Neural progenitor cell (in vitro differentiated cells): ENCODE data around the gene FEM1B. TPM values are rescaled to one million over a fixed set of nuclear protein-coding genes. Genes with fewer than 3 reads are reported as not detected.

Experiments used
- DNase-seq: peaks from one replicate; pipeline ENCODE4 v3.0.0-alpha.2; 2016; ENCODE audit warnings: low spot score
- H2AFZ ChIP-seq: fragments of 200-600 bp; sonication (generic); replicated peaks from 2 replicates; pipeline ENCODE4 v1.6.1; 2016; ENCODE audit warnings: antibody characterized with exemption
- H3F3A ChIP-seq: fragments of 200-600 bp; sonication (generic); 2 replicates; pipeline ENCODE4 v1.6.1; 2016; ENCODE audit warnings: antibody characterized with exemption, low read depth
- H3K27ac ChIP-seq: fragments of 200-600 bp; sonication (generic); 2 replicates; pipeline ENCODE4 v1.5.1; 2016; ENCODE audit warnings: mild to moderate bottlenecking
- H3K27me3 ChIP-seq: fragments of 200-600 bp; sonication (generic); 2 replicates; pipeline ENCODE4 v1.6.1; 2016; ENCODE audit warnings: mild to moderate bottlenecking, moderate library complexity
- H3K36me3 ChIP-seq: fragments of 200-600 bp; sonication (generic); 2 replicates; pipeline ENCODE4 v1.5.1; 2016
- H3K4me1 ChIP-seq: fragments of 200-600 bp; sonication (generic); 2 replicates; pipeline ENCODE4 v1.6.1; 2016; ENCODE audit warnings: mixed run types
- H3K4me2 ChIP-seq: fragments of 200-600 bp; sonication (generic); 2 replicates; pipeline ENCODE4 v1.6.1; 2016
- H3K4me3 ChIP-seq: fragments of 200-600 bp; sonication (generic); 2 replicates; pipeline ENCODE4 v1.5.1; 2016
- H3K79me2 ChIP-seq: fragments of 200-600 bp; sonication (generic); 2 replicates; pipeline ENCODE4 v1.6.1; 2016; ENCODE audit warnings: low read depth
- H3K9ac ChIP-seq: fragments of 200-600 bp; sonication (generic); 2 replicates; pipeline ENCODE4 v1.6.1; 2016
- H3K9me3 ChIP-seq: fragments of 200-600 bp; sonication (generic); 2 replicates; pipeline ENCODE4 v1.5.1; 2016; ENCODE audit warnings: low read depth
- H4K20me1 ChIP-seq: fragments of 200-600 bp; sonication (generic); 2 replicates; pipeline ENCODE4 v1.6.1; 2016; ENCODE audit warnings: low read depth
- H3K27ac Mint-ChIP-seq: 3 replicates; pipeline ENCODE4 v1.8.0; 2021; ENCODE audit warnings: mixed read lengths
- H3K27me3 Mint-ChIP-seq: 2 replicates; pipeline ENCODE4 v1.8.0; 2022; ENCODE audit warnings: low read depth, mild to moderate bottlenecking, inconsistent platforms, moderate library complexity, mixed read lengths; ENCODE audit not compliant: insufficient read depth
- H3K36me3 Mint-ChIP-seq: 3 replicates; pipeline ENCODE4 v1.8.0; 2021; ENCODE audit warnings: mixed read lengths
- H3K4me1 Mint-ChIP-seq: 3 replicates; pipeline ENCODE4 v1.8.0; 2021; ENCODE audit warnings: mixed read lengths
- H3K4me3 Mint-ChIP-seq: 3 replicates; pipeline ENCODE4 v1.8.0; 2021; ENCODE audit warnings: mild to moderate bottlenecking, moderate library complexity, mixed read lengths
- H3K9me3 Mint-ChIP-seq: 3 replicates; pipeline ENCODE4 v1.8.0; 2020; ENCODE audit warnings: mixed read lengths
- CTCF ChIP-seq: fragments of 200-600 bp; sonication (generic); IDR thresholded peaks from 2 replicates; pipeline ENCODE4 v1.5.1; 2017; ENCODE audit warnings: antibody characterized with exemption, mild to moderate bottlenecking
- EZH2 ChIP-seq: fragments of 200-600 bp; sonication (generic); IDR thresholded peaks from 2 replicates; pipeline ENCODE4 v1.6.1; 2017; ENCODE audit warnings: antibody characterized with exemption, mild to moderate bottlenecking, moderate library complexity
- EZH2phosphoT487 ChIP-seq: fragments of 200-600 bp; sonication (generic); IDR thresholded peaks from 2 replicates; pipeline ENCODE4 v1.6.1; 2017; ENCODE audit warnings: antibody characterized with exemption
- total RNA-seq: library from RNA; depleted of rRNA; stranded (reverse); fragments of >200 nt; gene quantifications from 2 replicates; pipeline ENCODE4 v1.2.3, GENCODE V29; 2015; ENCODE audit warnings: low replicate concordance

Gene FEM1B
- total RNA-seq, 1 donor from 2014 or later, result 80.0 TPM

GRCh38 chr15:68310804-68311463, 33.4 kb downstream of the FEM1B start:
- Mint-ChIP-seq H3K4me3 (no peak overlapping the region), H3K36me3 (no peaks in the 10 kb centered on the region), H3K27ac (no peak overlapping the region), H3K4me1 (peaks cover 41% of the 10 kb centered on the region), H3K9me3 (no peaks in the 10 kb centered on the region), H3K27me3 (peaks cover 11% of the 10 kb centered on the region)
- H4K20me1 ChIP-seq, result no peaks in the 10 kb centered on the region
- peaks cover 27% of the 10 kb centered on the region for H3F3A ChIP-seq
- no peak overlapping the region for H3K4me3 ChIP-seq
- no peaks in the 10 kb centered on the region for H3K9me3 ChIP-seq
- H3K4me2 ChIP-seq, result no peak overlapping the region
- DNase-seq, result no peak
- no peak overlapping the region for H3K9ac ChIP-seq
- peaks cover 24% of the 10 kb centered on the region for H3K4me1 ChIP-seq
- H3K36me3 ChIP-seq, result no peaks in the 10 kb centered on the region
- no peaks in the 10 kb centered on the region for H3K79me2 ChIP-seq
- H2AFZ ChIP-seq, result no peak overlapping the region
- no peaks in the 10 kb centered on the region for H3K27me3 ChIP-seq
- TF ChIP-seq CTCF (no peak), EZH2 (no peak), EZH2phosphoT487 (no peak)
- H3K27ac ChIP-seq, result no peak overlapping the region

DNA sequence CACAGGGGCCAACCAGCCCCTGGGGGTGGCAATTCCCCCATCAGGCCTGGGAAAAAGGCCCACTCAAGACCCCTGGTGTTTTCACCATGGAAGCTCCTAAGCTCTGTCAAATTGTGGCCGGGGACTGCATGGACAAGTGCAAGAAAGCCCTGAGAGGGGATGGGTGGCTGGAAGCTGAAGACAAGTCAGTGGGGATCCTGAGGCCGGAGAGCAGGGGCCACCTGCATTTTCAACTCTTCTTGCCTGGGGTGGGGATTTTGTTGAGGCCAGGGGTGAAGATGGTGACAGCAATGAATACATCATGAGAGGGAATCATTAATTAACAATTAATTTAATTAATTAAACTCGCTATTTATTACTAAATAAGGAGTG, 33.9 kb downstream of the FEM1B start:
- no peak overlapping the region for H3K4me3 ChIP-seq
- TF ChIP-seq CTCF (no peak), EZH2phosphoT487 (no peak)
- Mint-ChIP-seq H3K4me1 (peaks cover 41% of the 10 kb centered on the region), H3K27ac (no peak overlapping the region), H3K27me3 (peaks cover 11% of the 10 kb centered on the region), H3K36me3 (no peaks in the 10 kb centered on the region), H3K9me3 (no peaks in the 10 kb centered on the region), H3K4me3 (no peak overlapping the region)
- no peak for DNase-seq
- H2AFZ ChIP-seq, result no peak overlapping the region
- peaks cover 27% of the 10 kb centered on the region for H3F3A ChIP-seq
- H3K27ac ChIP-seq, result no peak overlapping the region
- H3K4me2 ChIP-seq, result no peak overlapping the region
- no peak overlapping the region for H3K9ac ChIP-seq
- H3K79me2 ChIP-seq, result no peaks in the 10 kb centered on the region
- no peaks in the 10 kb centered on the region for H3K9me3 ChIP-seq
- H4K20me1 ChIP-seq, result no peaks in the 10 kb centered on the region
- peaks cover 26% of the 10 kb centered on the region for H3K4me1 ChIP-seq
- H3K27me3 ChIP-seq, result no peaks in the 10 kb centered on the region
- H3K36me3 ChIP-seq, result no peaks in the 10 kb centered on the region

- Mint-ChIP-seq H3K4me3 (no peak overlapping the region), H3K36me3 (no peaks in the 10 kb centered on the region), H3K9me3 (no peaks in the 10 kb centered on the region), H3K27ac (no peak overlapping the region), H3K4me1 (peaks cover 40% of the 10 kb centered on the region), H3K27me3 (peaks cover 11% of the 10 kb centered on the region)
- H3K79me2 ChIP-seq, result no peaks in the 10 kb centered on the region
- no peak overlapping the region for H3K4me2 ChIP-seq
- TF ChIP-seq EZH2 (no peak), EZH2phosphoT487 (no peak), CTCF (no peak)
- H4K20me1 ChIP-seq, result no peaks in the 10 kb centered on the region
- no peaks in the 10 kb centered on the region for H3K36me3 ChIP-seq
- peaks cover 27% of the 10 kb centered on the region for H3F3A ChIP-seq
- peaks cover 22% of the 10 kb centered on the region for H3K4me1 ChIP-seq
- no peak overlapping the region for H3K9ac ChIP-seq
- no peak for DNase-seq
- no peak overlapping the region for H3K4me3 ChIP-seq
- no peaks in the 10 kb centered on the region for H3K9me3 ChIP-seq
- H3K27ac ChIP-seq, result no peak overlapping the region
- H2AFZ ChIP-seq, result no peak overlapping the region
- no peaks in the 10 kb centered on the region for H3K27me3 ChIP-seq
Observed at GRCh38 chr15:68311859-68312557, 34.5 kb downstream of the FEM1B start.
